Activated CD4-positive, alpha-beta T cell treated with anti-CD3 and anti-CD28 coated beads for 36 hours (primary cell): ENCODE data around the gene SNAPC3. TPM values are rescaled to one million over a fixed set of nuclear protein-coding genes. Genes with fewer than 3 reads are reported as not detected.
"Not testable (repeated sequence)": the region's sequence is repeated elsewhere in the genome, so short reads cannot be mapped to it uniquely, and the experiment has no call there.

ENCODE experiments used
- ATAC-seq: fragments of 200-7000 bp; cut with Tn5 transposase; one replicate; pipeline ENCODE4 v1.10.0; 2021; ENCODE audit warnings: mild to moderate bottlenecking, moderate library complexity
- CTCF ChIA-PET: fragments of 350-600 bp; sonication (Branson Sonifier 250); formaldehyde crosslinking; loops from one replicate; lab custom pipeline; 2021; ENCODE audit warnings: antibody characterized with exemption; lab: Charles Lee
- POLR2A ChIA-PET: fragments of 350-600 bp; sonication (Branson Sonifier 250); formaldehyde crosslinking; loops from one replicate; lab custom pipeline; 2021; ENCODE audit warnings: antibody characterized with exemption, inconsistent platforms; lab: Charles Lee
- DNase-seq: peaks from one replicate; pipeline ENCODE4 v3.0.0-alpha.2; 2020
- H3K27ac Mint-ChIP-seq: one replicate; pipeline ENCODE4 v1.8.0; 2021; ENCODE audit warnings: mixed read lengths
- H3K27me3 Mint-ChIP-seq: one replicate; pipeline ENCODE4 v1.8.0; 2021; ENCODE audit warnings: mixed read lengths
- H3K36me3 Mint-ChIP-seq: one replicate; pipeline ENCODE4 v1.8.0; 2021; ENCODE audit warnings: low read depth, mixed read lengths
- H3K4me1 Mint-ChIP-seq: one replicate; pipeline ENCODE4 v1.8.0; 2021; ENCODE audit warnings: mixed read lengths
- H3K4me3 Mint-ChIP-seq: one replicate; pipeline ENCODE4 v1.8.0; 2021; ENCODE audit warnings: mild to moderate bottlenecking, moderate library complexity, mixed read lengths
- H3K9me3 Mint-ChIP-seq: one replicate; pipeline ENCODE4 v1.8.0; 2021; ENCODE audit warnings: low read depth, mixed read lengths
- intact Hi-C, 2 experiments: fragments of 100-400 bp; cut with DNase I in 1 of 2; cut with micrococcal nuclease in 1 of 2; formaldehyde crosslinking; loops; one replicate each; pipeline versions ENCODE4 v1.14.2 to v1.15.1; 2022 to 2024; cut with DNase I, micrococcal nuclease
- total RNA-seq, 2 experiments: library from RNA; stranded (reverse); gene quantifications; one replicate each; pipeline ENCODE4 v1.2.3, GENCODE V29; 2021

Gene SNAPC3
- total RNA-seq = 10 to 100 TPM; 37.8 to 39.6 TPM

GRCh38 chr9:15422372-15423230 is at the start of gene SNAPC3:
Gene SNAPC3 (plus strand): TSS chr9:15422876. CDS start chr9:15422880, 4 bp downstream.
- peaks cover 28% of the 10 kb centered on the region for H3K36me3 Mint-ChIP-seq
- H3K27ac Mint-ChIP-seq = peak within 1 kb of the TSS; percentile 92
- H3K9me3 Mint-ChIP-seq = no peaks in the 10 kb centered on the region
- H3K27me3 Mint-ChIP-seq = no peaks in the 10 kb centered on the region
- peak within 1 kb of the TSS; percentile 95 for H3K4me3 Mint-ChIP-seq
- peaks cover 32% of the 10 kb centered on the region for H3K4me1 Mint-ChIP-seq
- CTCF ChIA-PET = interaction anchor here (0.7 to 2.2 kb wide), 9 partner anchors 10 to 213 kb away, joined by 3 to 5 read pairs (median 3); no protein-coding TSS in a partner anchor
- DNase-seq = peak; percentile 96
- peak; percentile 97 for ATAC-seq
- POLR2A ChIA-PET = interaction anchor here (1.3 to 1.4 kb wide), 2 partner anchors 89 to 130 kb away, joined by 3 to 5 read pairs; partner anchors contain the start of genes CCDC171 and PSIP1
- intact Hi-C loops = loop anchor here (1.0 to 5.0 kb wide), 11 partner anchors 88 to 730 kb away; partner anchors contain the start of genes CCDC171 (in 1 of the 2), PSIP1 (in 1 of the 2) and ZDHHC21 (in 1 of the 2)

GRCh38 chr9:15373881-15374280 is 48.8 kb upstream of the SNAPC3 start:
- intact Hi-C loops = no loop called here
- POLR2A ChIA-PET = no interaction called here
- DNase-seq = no peak

GRCh38 chr9:15374310-15374709 is 48.4 kb upstream of the SNAPC3 start:
- ChIA-PET POLR2A (no interaction called here), CTCF (interaction anchor here (0.6 to 2.0 kb wide), 3 partner anchors 10 to 383 kb away, joined by 3 to 7 read pairs (median 5); no protein-coding TSS in a partner anchor)
- H3K36me3 Mint-ChIP-seq = no peaks in the 10 kb centered on the region
- no peaks in the 10 kb centered on the region for H3K27me3 Mint-ChIP-seq
- DNase-seq (no peak), ATAC-seq (no peak)
- no peaks in the 10 kb centered on the region for H3K4me1 Mint-ChIP-seq
- intact Hi-C loops = no loop called here
- H3K4me3 Mint-ChIP-seq = no peak overlapping the region
- H3K9me3 Mint-ChIP-seq = no peaks in the 10 kb centered on the region
- no peak overlapping the region for H3K27ac Mint-ChIP-seq

More at GRCh38 chr9:15373881-15374280, 48.8 kb upstream of the SNAPC3 start:
- H3K4me3 Mint-ChIP-seq = no peak overlapping the region
- no peaks in the 10 kb centered on the region for H3K27me3 Mint-ChIP-seq
- ATAC-seq = no peak
- no peaks in the 10 kb centered on the region for H3K9me3 Mint-ChIP-seq
- H3K36me3 Mint-ChIP-seq = no peaks in the 10 kb centered on the region
- no peak overlapping the region for H3K27ac Mint-ChIP-seq
- CTCF ChIA-PET = interaction anchor here (0.7 to 2.0 kb wide), 3 partner anchors 10 to 142 kb away, joined by 3 to 7 read pairs (median 5); no protein-coding TSS in a partner anchor
- H3K4me1 Mint-ChIP-seq = no peaks in the 10 kb centered on the region

DNA sequence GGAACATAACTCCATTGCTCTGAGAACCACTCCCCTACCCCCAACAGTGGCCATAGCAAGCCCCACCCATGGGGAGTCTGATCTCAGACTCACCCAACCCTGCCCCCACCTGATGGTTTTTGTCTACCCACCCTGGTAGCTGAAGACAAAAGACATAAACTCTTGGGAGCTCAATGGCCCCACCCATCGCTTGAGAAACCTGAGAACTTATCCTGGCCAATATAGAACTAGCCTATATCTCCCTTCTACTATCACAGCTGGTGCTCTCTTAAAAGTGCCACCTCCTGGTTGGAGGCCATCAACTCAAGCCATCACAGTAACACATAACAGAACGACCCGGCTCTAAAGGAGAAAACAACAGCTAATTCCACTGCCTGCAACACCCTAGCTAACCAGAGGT is 47.9 kb upstream of the SNAPC3 start:
- H3K4me1 Mint-ChIP-seq = no peaks in the 10 kb centered on the region
- ATAC-seq (no peak), DNase-seq (no peak)
- H3K27me3 Mint-ChIP-seq = no peaks in the 10 kb centered on the region
- H3K27ac Mint-ChIP-seq = no peak overlapping the region
- intact Hi-C loops = no loop called here
- no peaks in the 10 kb centered on the region for H3K36me3 Mint-ChIP-seq
- no peak overlapping the region for H3K4me3 Mint-ChIP-seq
- ChIA-PET CTCF (interaction anchor here (0.6 to 2.0 kb wide), 3 partner anchors 9 to 384 kb away, joined by 3 to 7 read pairs (median 3); no protein-coding TSS in a partner anchor), POLR2A (no interaction called here)
- no peaks in the 10 kb centered on the region for H3K9me3 Mint-ChIP-seq

- Mint-ChIP-seq H3K27me3 (peaks cover 2% of the 10 kb centered on the region), H3K4me3 (no peak overlapping the region), H3K9me3 (no peaks in the 10 kb centered on the region), H3K36me3 (no peaks in the 10 kb centered on the region), H3K4me1 (no peaks in the 10 kb centered on the region), H3K27ac (no peak overlapping the region)
- intact Hi-C loops = no loop called here
- POLR2A ChIA-PET = no interaction called here
- CTCF ChIA-PET = interaction anchor here (0.7 kb wide), 1 partner anchor 21 kb away, joined by 3 read pairs; no protein-coding TSS in a partner anchor
- DNase-seq (no peak), ATAC-seq (no peak)
Observed at GRCh38 chr9:15377625-15378540, 44.8 kb upstream of the SNAPC3 start.

DNA sequence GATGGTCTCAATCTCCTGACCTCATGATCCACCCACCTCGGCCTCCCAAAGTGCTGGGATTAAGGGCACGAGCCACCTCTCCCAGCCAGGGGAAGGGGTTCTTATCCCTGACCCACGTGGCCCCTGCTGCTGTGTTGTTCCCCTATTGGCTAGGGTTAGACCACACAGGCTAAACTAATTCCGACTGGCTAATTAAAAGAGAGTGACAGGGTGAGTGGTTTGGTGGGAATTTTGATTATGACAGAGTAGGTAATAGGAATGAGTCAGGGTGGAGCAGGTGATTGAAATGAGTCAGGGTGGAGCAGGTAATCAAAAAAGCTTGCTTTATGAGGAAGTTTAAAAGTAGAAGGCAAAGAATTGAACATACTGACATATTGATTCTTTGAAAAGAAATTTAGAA is 43.4 kb upstream of the SNAPC3 start:
- POLR2A ChIA-PET, H3K4me1 Mint-ChIP-seq, CTCF ChIA-PET: not testable (repeated sequence)

GRCh38 chr9:15379888-15380287 is 42.8 kb upstream of the SNAPC3 start:
- H3K4me1 Mint-ChIP-seq, CTCF ChIA-PET, POLR2A ChIA-PET, H3K9me3 Mint-ChIP-seq, DNase-seq, intact Hi-C loops, H3K27ac Mint-ChIP-seq, H3K4me3 Mint-ChIP-seq, H3K36me3 Mint-ChIP-seq, H3K27me3 Mint-ChIP-seq, ATAC-seq: not testable (repeated sequence)

More for the DNA sequence above, 43.4 kb upstream of the SNAPC3 start:
- H3K4me3 Mint-ChIP-seq, H3K36me3 Mint-ChIP-seq, H3K9me3 Mint-ChIP-seq, H3K27ac Mint-ChIP-seq, intact Hi-C loops, H3K27me3 Mint-ChIP-seq, ATAC-seq, DNase-seq: not testable (repeated sequence)

GRCh38 chr9:15381491-15381890 is 41.2 kb upstream of the SNAPC3 start:
- Mint-ChIP-seq H3K4me3 (no peak overlapping the region), H3K9me3 (no peaks in the 10 kb centered on the region), H3K27me3 (peaks cover 2% of the 10 kb centered on the region), H3K27ac (no peak overlapping the region), H3K36me3 (no peaks in the 10 kb centered on the region), H3K4me1 (no peaks in the 10 kb centered on the region)
- ChIA-PET POLR2A (no interaction called here), CTCF (interaction anchor here (0.7 kb wide), 1 partner anchor 191 kb away, joined by 3 read pairs; no protein-coding TSS in a partner anchor)
- intact Hi-C loops = no loop called here
- ATAC-seq (no peak), DNase-seq (no peak)

DNA sequence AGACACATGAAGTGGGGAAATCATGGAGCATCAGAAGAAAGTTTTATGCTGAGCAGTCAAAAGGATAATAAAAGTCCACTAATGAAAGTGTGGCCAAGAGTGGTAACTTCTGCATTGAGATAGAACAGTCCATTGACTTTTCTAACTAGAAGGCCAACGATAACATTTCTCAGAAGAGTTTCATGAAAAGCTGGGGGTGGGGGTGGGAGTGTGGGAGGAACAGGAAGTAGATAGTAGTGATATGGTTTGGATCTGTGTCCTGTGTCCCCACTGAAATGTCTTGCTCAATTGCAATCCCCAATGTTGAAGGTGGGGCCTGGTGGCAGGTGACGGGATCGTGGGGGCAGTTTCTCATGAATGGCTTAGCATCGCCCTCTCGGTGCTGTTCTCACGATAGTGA is 36.2 kb upstream of the SNAPC3 start:
- intact Hi-C loops = no loop called here
- CTCF ChIA-PET = no interaction called here
- peaks cover under 1% of the 10 kb centered on the region for H3K27me3 Mint-ChIP-seq
- H3K4me3 Mint-ChIP-seq = no peak overlapping the region
- no peak for ATAC-seq
- no peaks in the 10 kb centered on the region for H3K36me3 Mint-ChIP-seq
- H3K9me3 Mint-ChIP-seq = no peaks in the 10 kb centered on the region
- no peaks in the 10 kb centered on the region for H3K4me1 Mint-ChIP-seq
- no peak overlapping the region for H3K27ac Mint-ChIP-seq
- no peak for DNase-seq
- POLR2A ChIA-PET = no interaction called here

DNA sequence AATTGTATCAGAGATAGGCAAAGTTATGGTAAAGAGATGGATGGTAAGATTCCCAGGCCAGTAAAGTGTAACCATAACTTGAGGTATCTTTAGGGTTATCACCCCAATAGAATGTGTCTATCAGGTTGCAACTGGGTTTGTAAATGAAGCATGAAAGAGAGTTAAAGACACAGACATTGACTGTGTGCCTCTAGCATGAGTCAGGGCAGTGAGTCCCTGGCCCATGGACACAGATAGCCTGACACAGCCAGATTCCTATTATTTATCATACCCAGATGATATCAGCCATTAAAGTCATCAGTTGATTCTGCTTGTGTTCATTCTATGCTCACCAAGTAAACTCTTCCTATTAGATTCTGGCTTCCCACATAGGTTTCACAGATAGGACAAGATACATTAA is 33.5 kb upstream of the SNAPC3 start:
- CTCF ChIA-PET = no interaction called here
- ATAC-seq = no peak

GRCh38 chr9:15389631-15390030 is 33.0 kb upstream of the SNAPC3 start:
- Mint-ChIP-seq H3K4me1 (no peaks in the 10 kb centered on the region), H3K27ac (no peak overlapping the region), H3K4me3 (no peak overlapping the region), H3K36me3 (no peaks in the 10 kb centered on the region), H3K27me3 (no peaks in the 10 kb centered on the region), H3K9me3 (no peaks in the 10 kb centered on the region)
- CTCF ChIA-PET = interaction anchor here (1.2 kb wide), 1 partner anchor 181 kb away, joined by 3 read pairs; no protein-coding TSS in a partner anchor
- intact Hi-C loops = no loop called here
- no peak for DNase-seq
- POLR2A ChIA-PET = no interaction called here
- ATAC-seq = no peak

More for the DNA sequence above, 33.5 kb upstream of the SNAPC3 start:
- intact Hi-C loops = no loop called here
- Mint-ChIP-seq H3K9me3 (no peaks in the 10 kb centered on the region), H3K4me1 (no peaks in the 10 kb centered on the region), H3K27ac (no peak overlapping the region), H3K27me3 (no peaks in the 10 kb centered on the region), H3K4me3 (no peak overlapping the region), H3K36me3 (no peaks in the 10 kb centered on the region)
- POLR2A ChIA-PET = no interaction called here
- DNase-seq = no peak
